ENCODE data around the gene NAV3. TPM values are rescaled to one million over a fixed set of nuclear protein-coding genes. Genes with fewer than 3 reads are reported as not detected.

Gene NAV3
- total RNA-seq, 1 donor from 2014 or later: not detected

DNA sequence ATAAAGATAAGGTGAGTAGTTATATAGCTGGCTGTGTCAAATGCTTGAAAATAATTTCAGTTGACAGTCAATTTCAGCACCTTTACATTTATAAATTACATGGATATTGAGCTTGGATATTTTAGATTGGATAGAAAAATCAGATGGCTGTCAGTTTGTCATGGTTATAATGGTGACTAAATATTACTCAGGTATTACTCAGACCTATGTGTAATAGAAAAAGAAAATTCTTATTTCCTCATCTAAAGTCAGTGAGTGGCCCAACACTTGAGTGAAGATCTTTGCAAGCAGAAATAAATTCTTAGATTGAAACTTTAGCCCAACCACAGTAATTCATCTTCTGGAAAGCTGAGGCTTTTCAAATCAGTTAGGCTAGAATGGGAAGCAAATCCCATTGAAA, 354.4 kb downstream of the NAV3 start:
- intact Hi-C loops (cut with micrococcal nuclease): no loop called here
- H3K4me3 Mint-ChIP-seq (ENCODE audit: low read depth): no peak overlapping the region
- H3K27ac Mint-ChIP-seq: no peak overlapping the region
- H3K4me1 Mint-ChIP-seq (ENCODE audit: low read depth): no peaks in the 10 kb centered on the region
- no peaks in the 10 kb centered on the region for H3K27me3 Mint-ChIP-seq (ENCODE audit: low read depth)
- no peaks in the 10 kb centered on the region for H3K9me3 Mint-ChIP-seq
- no peaks in the 10 kb centered on the region for H3K36me3 Mint-ChIP-seq (ENCODE audit: low read depth)
- DNase-seq (ENCODE audit: low spot score): no peak

DNA sequence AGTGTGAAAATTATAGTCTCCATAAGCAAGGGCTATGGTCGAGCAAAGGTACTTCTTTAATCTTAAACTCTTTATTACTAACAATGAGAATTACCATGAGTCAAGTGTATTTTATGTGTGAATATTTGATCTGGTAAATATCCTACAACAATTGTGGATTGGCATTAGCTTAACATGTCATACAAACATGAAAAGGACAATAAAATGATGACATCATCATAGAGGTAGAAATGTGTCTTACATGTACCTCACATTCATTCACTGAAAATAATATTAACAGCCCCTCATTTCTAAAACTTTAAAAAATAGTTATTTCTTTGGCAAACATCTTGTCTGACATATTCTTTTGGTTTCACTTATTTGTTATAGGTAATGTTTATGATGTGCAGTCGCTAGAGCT, 355.0 kb downstream of the NAV3 start:
- Mint-ChIP-seq H3K4me1 (ENCODE audit: low read depth) (no peaks in the 10 kb centered on the region), H3K36me3 (ENCODE audit: low read depth) (no peaks in the 10 kb centered on the region), H3K27ac (no peak overlapping the region), H3K27me3 (ENCODE audit: low read depth) (no peaks in the 10 kb centered on the region), H3K9me3 (no peaks in the 10 kb centered on the region), H3K4me3 (ENCODE audit: low read depth) (no peak overlapping the region)
- DNase-seq (ENCODE audit: low spot score): no peak
- intact Hi-C loops (cut with micrococcal nuclease): no loop called here

DNA sequence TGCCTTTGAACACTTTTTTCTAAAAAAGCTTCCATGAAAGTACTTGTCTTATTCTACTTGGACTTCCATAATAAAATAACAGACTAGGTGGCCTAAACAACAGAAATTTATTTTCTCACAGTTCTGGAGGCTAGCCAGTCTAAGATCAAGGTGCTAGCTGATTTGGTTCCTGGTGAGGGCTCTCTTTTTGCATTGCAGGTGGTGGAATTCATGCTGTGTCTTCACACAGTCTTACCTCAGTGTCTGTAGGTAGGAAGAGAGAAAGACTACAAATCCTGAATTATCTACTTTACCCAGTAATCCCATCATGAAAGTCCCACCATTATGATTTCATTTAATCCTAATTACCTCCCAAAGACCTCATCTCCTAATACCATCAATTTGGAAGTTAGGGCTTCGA, 356.0 kb downstream of the NAV3 start:
- no peaks in the 10 kb centered on the region for H3K4me1 Mint-ChIP-seq (ENCODE audit: low read depth)
- H3K9me3 Mint-ChIP-seq: no peaks in the 10 kb centered on the region
- H3K4me3 Mint-ChIP-seq (ENCODE audit: low read depth): no peak overlapping the region
- no peak for DNase-seq (ENCODE audit: low spot score)
- H3K27me3 Mint-ChIP-seq (ENCODE audit: low read depth): no peaks in the 10 kb centered on the region
- no peak overlapping the region for H3K27ac Mint-ChIP-seq
- intact Hi-C loops (cut with micrococcal nuclease): no loop called here
- H3K36me3 Mint-ChIP-seq (ENCODE audit: low read depth): no peaks in the 10 kb centered on the region

DNA sequence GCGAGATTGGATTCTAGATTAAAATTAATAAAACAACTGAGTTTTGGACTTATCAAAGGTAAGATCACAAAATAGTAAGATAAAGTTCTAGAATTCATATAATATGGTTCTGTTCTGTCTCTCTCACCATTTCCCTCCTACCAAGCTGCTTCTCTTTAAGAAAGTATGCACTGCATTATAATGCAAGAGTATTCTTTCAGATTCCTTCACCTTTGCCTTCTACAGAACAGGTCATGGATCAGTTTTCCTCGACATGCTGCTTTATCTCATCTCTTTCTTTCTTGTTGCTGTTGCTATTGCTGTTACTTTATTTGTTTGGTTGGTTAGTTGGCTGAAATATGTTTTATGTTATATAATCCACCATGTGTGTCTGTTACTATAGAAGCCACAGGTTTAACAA, 357.0 kb downstream of the NAV3 start:
- intact Hi-C loops (cut with micrococcal nuclease): no loop called here
- H3K4me3 Mint-ChIP-seq (ENCODE audit: low read depth): no peak overlapping the region
- no peak overlapping the region for H3K27ac Mint-ChIP-seq
- DNase-seq (ENCODE audit: low spot score): no peak
- no peaks in the 10 kb centered on the region for H3K9me3 Mint-ChIP-seq
- H3K4me1 Mint-ChIP-seq (ENCODE audit: low read depth): no peaks in the 10 kb centered on the region
- H3K36me3 Mint-ChIP-seq (ENCODE audit: low read depth): no peaks in the 10 kb centered on the region
- H3K27me3 Mint-ChIP-seq (ENCODE audit: low read depth): no peaks in the 10 kb centered on the region

DNA sequence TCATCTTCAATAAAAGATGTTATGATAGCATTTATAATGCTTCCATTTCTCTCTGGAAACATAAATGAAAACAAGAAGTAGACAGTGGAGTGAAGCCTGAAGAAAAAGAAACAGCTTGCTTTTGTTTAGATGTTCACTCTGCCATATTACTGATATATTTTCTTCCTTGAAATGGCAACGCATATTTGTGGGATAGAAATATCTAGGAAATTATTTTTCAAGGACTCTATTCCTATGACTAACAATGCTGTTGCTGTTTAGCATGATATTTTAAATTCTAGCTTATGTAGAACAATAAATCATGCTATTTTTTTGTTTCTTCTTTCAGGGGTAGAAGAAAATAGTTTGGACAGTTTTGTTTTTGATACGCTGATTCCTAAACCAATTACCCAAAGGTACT, 359.0 kb downstream of the NAV3 start:
- no peak for DNase-seq (ENCODE audit: low spot score)
- Mint-ChIP-seq H3K9me3 (no peaks in the 10 kb centered on the region), H3K4me1 (ENCODE audit: low read depth) (no peaks in the 10 kb centered on the region), H3K4me3 (ENCODE audit: low read depth) (no peak overlapping the region), H3K36me3 (ENCODE audit: low read depth) (no peaks in the 10 kb centered on the region), H3K27me3 (ENCODE audit: low read depth) (no peaks in the 10 kb centered on the region), H3K27ac (no peak overlapping the region)
- intact Hi-C loops (cut with micrococcal nuclease): no loop called here

DNA sequence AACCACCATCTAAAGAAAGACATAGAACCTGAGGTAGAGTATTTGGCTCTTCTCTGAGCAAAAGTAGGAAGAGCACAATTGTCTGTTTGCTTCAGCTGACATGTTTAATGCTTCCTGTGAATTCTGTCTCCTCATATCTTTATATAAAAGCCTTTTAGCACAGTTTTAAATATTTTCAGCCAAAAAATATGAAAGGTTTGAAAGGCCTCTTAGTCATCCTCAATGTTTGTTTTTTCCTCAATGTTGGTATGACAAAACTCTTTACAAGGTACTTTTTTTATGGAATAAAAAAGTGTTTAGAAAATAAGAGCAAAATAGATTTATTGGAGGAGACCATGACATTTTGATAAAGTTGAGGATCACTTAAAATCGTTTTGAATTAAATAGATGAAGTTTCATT, 360.9 kb downstream of the NAV3 start:
- intact Hi-C loops (cut with micrococcal nuclease): no loop called here

DNA sequence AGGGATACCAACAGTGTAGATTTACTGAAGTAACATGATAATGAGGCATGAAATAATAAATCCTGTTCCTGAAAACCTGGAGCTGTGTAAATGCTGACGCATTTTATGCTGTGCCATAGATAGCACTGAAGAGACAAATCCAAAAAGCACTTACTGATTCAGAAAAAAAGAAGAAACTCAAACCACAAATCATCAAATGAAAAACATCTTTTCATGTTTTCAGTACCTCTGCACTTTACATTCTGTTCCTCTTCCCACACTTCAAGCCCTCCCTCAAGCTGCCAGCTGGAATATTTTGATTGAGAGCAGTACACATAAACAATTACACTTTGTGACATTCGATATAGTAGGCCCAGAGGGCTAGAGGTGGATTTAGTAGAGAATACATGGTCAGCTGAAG, 362.3 kb downstream of the NAV3 start:
- H3K4me3 Mint-ChIP-seq (ENCODE audit: low read depth): no peak overlapping the region
- no peak overlapping the region for H3K27ac Mint-ChIP-seq
- H3K4me1 Mint-ChIP-seq (ENCODE audit: low read depth): no peaks in the 10 kb centered on the region
- no peaks in the 10 kb centered on the region for H3K27me3 Mint-ChIP-seq (ENCODE audit: low read depth)
- no peak for DNase-seq (ENCODE audit: low spot score)
- intact Hi-C loops (cut with micrococcal nuclease): no loop called here
- H3K36me3 Mint-ChIP-seq (ENCODE audit: low read depth): no peaks in the 10 kb centered on the region
- no peaks in the 10 kb centered on the region for H3K9me3 Mint-ChIP-seq

More for the DNA sequence above, 360.9 kb downstream of the NAV3 start:
- Mint-ChIP-seq H3K36me3 (ENCODE audit: low read depth) (no peaks in the 10 kb centered on the region), H3K27me3 (ENCODE audit: low read depth) (no peaks in the 10 kb centered on the region), H3K9me3 (no peaks in the 10 kb centered on the region), H3K4me1 (ENCODE audit: low read depth) (no peaks in the 10 kb centered on the region), H3K27ac (no peak overlapping the region), H3K4me3 (ENCODE audit: low read depth) (no peak overlapping the region)
- DNase-seq (ENCODE audit: low spot score): no peak

DNA sequence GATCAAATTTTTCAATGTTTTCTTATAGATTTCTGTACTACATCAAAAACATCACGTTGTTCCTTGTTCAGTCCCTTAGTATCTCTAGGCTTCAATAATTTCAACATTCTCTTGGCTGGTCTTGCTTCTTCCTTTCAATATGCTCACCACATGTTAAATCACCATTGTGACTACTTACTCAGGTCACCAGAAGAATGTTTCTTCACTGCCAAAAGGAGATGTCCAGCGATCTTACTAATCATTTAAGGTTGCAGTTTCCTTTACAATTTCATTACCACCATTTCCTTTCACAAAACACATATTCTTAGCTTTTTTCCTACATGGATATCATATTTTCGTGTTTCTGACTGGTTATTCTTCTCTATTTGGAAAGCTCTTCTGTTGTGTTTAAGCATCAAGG, 363.8 kb downstream of the NAV3 start:
- intact Hi-C loops (cut with micrococcal nuclease): no loop called here
- no peak overlapping the region for H3K4me3 Mint-ChIP-seq (ENCODE audit: low read depth)
- H3K36me3 Mint-ChIP-seq (ENCODE audit: low read depth): no peaks in the 10 kb centered on the region
- no peaks in the 10 kb centered on the region for H3K4me1 Mint-ChIP-seq (ENCODE audit: low read depth)
- DNase-seq (ENCODE audit: low spot score): no peak
- no peak overlapping the region for H3K27ac Mint-ChIP-seq
- no peaks in the 10 kb centered on the region for H3K9me3 Mint-ChIP-seq
- no peaks in the 10 kb centered on the region for H3K27me3 Mint-ChIP-seq (ENCODE audit: low read depth)

DNA sequence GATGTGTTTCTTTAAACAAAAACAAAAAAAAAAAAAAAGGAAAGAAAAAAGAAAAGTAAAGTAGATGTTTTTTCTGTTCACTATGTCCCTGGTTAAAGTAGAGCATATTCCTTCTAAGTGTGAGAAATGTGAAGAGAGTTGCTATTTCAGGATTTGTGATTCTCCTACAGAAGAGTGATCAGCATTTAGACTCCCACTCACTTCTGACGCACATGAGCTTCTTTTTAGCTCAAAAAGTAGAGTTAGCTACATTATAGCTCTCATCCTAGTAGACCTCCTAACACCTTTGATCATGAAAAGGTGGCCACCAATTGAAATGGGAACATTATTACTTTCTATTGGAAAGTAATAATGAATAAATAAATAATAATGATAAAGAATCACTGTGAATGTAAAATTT, 368.2 kb downstream of the NAV3 start:
- Mint-ChIP-seq H3K36me3 (ENCODE audit: low read depth) (no peaks in the 10 kb centered on the region), H3K4me1 (ENCODE audit: low read depth) (no peaks in the 10 kb centered on the region), H3K27ac (no peak overlapping the region), H3K27me3 (ENCODE audit: low read depth) (no peaks in the 10 kb centered on the region), H3K9me3 (peaks cover 5% of the 10 kb centered on the region), H3K4me3 (ENCODE audit: low read depth) (no peak overlapping the region)
- intact Hi-C loops (cut with micrococcal nuclease): no loop called here
- no peak for DNase-seq (ENCODE audit: low spot score)

DNA sequence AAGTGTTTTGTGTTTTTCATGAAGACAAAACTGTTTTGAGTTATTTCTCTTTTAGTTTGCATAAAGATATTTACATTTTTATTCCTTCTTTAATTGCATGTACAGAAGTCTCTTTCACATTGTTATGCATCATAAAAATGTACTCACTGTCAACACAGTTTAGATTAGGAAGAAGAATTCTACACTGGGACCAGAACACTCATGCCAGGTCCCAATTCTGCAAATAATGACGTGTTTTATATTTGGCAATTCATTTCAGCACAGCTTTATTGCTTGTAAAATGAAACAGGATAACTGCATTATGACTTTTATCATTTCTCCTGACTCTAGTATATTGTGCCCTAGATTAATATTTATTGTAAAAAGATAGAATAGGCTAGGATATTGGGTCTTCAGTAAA, 369.2 kb downstream of the NAV3 start:
- H3K9me3 Mint-ChIP-seq: peaks cover 5% of the 10 kb centered on the region
- intact Hi-C loops (cut with micrococcal nuclease): no loop called here
- DNase-seq (ENCODE audit: low spot score): no peak
- H3K36me3 Mint-ChIP-seq (ENCODE audit: low read depth): no peaks in the 10 kb centered on the region
- no peak overlapping the region for H3K4me3 Mint-ChIP-seq (ENCODE audit: low read depth)
- no peaks in the 10 kb centered on the region for H3K27me3 Mint-ChIP-seq (ENCODE audit: low read depth)
- H3K27ac Mint-ChIP-seq: no peak overlapping the region
- no peaks in the 10 kb centered on the region for H3K4me1 Mint-ChIP-seq (ENCODE audit: low read depth)

DNA sequence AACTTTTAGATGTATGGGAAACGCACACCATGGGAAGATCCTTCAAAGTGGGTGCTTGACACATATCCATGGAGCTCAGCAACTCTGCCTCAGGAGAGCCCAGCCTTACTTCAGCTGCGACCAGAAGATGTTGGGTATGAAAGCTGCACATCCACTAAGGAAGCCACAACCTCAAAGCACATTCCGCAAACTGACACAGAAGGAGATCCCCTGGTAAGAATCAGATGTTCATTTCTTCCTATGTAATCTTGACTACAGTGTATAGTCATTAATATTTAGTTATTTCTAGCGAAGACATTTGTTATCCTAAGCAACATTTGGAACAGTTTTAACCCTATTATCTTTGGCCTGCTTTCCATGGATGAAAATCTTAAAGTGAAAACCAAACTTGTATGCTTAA, 374.2 kb downstream of the NAV3 start:
- Mint-ChIP-seq H3K4me1 (ENCODE audit: low read depth) (no peaks in the 10 kb centered on the region), H3K36me3 (ENCODE audit: low read depth) (no peaks in the 10 kb centered on the region), H3K27ac (no peak overlapping the region), H3K27me3 (ENCODE audit: low read depth) (no peaks in the 10 kb centered on the region), H3K4me3 (ENCODE audit: low read depth) (no peak overlapping the region), H3K9me3 (peaks cover 9% of the 10 kb centered on the region)
- no peak for DNase-seq (ENCODE audit: low spot score)
- intact Hi-C loops (cut with micrococcal nuclease): no loop called here

DNA sequence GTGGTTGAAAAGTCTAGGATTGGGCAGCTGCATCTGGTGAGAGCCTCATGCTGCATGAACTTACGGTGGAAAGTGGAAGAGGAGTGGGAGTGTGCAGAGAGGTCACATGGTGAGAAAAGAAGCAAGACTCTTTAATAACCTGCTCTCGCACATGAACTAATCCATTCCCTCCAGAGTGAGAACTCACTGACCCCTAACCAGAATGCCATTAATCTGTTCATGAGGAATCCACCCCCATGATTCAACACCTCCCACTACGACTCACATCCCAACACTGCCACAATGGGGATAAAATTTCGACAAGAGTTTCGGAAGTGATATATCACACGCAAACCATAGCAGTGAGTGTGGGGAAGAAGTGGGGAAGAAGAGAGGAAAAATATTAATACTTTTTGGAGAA, 377.4 kb downstream of the NAV3 start:
- Mint-ChIP-seq H3K9me3 (peaks cover 4% of the 10 kb centered on the region), H3K27me3 (ENCODE audit: low read depth) (no peaks in the 10 kb centered on the region), H3K4me1 (ENCODE audit: low read depth) (no peaks in the 10 kb centered on the region), H3K4me3 (ENCODE audit: low read depth) (no peak overlapping the region), H3K27ac (no peak overlapping the region), H3K36me3 (ENCODE audit: low read depth) (no peaks in the 10 kb centered on the region)
- intact Hi-C loops (cut with micrococcal nuclease): no loop called here
- no peak for DNase-seq (ENCODE audit: low spot score)

DNA sequence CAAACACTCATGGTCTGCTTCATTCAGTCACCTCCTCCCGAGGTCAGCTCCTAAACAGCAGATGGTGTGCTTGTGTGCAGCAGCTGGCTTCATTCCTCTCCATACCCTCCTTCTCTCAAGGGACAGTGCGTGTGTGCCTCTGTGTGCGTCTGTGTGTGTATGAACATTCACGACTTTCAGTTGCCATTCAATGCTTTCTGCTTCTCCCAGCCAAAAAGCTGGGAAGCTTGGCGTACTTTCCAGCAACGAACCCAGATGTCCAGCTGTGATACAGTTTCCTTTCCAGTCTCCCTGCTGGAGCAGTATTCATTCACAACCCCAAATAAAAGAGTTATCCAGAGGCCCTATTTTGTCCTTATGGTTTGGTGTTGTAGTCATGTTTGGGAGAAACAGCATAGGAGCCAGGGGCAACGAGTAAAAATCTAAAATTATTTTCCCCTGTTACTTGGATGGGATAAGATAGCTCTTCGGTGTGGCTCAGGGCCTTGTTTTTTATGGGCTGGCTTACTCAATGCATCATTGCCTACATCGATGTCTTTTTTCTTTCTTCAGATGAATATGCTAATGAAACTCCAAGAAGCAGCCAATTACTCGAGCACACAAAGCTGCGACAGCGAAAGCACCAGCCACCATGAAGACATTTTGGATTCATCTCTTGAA, 379.3 kb downstream of the NAV3 start:
- intact Hi-C loops (cut with micrococcal nuclease): no loop called here
- no peak overlapping the region for H3K27ac Mint-ChIP-seq
- no peaks in the 10 kb centered on the region for H3K27me3 Mint-ChIP-seq (ENCODE audit: low read depth)
- H3K4me1 Mint-ChIP-seq (ENCODE audit: low read depth): no peaks in the 10 kb centered on the region
- no peaks in the 10 kb centered on the region for H3K36me3 Mint-ChIP-seq (ENCODE audit: low read depth)
- DNase-seq (ENCODE audit: low spot score): no peak
- H3K9me3 Mint-ChIP-seq: peaks cover 4% of the 10 kb centered on the region
- H3K4me3 Mint-ChIP-seq (ENCODE audit: low read depth): no peak overlapping the region

DNA sequence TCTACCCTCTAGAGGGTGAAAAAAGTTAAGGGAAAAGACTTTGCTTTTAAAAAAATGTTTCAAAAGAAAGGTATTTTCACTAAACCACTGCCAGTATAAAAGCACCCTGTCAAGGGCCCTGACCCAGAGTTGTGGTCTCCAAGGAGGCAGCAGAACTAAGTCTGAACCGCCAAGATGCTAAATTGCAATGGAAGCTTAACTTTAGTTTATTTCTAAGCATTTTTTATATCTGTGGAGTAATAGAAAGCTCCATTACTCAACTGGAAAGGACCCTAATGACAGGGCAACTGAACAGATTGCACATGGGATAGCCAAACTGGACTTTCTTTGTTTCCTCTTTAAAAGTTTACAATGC, 379.8 kb downstream of the NAV3 start:
- Mint-ChIP-seq H3K27me3 (ENCODE audit: low read depth) (no peaks in the 10 kb centered on the region), H3K27ac (no peak overlapping the region), H3K4me3 (ENCODE audit: low read depth) (no peak overlapping the region), H3K36me3 (ENCODE audit: low read depth) (no peaks in the 10 kb centered on the region), H3K9me3 (peaks cover 4% of the 10 kb centered on the region), H3K4me1 (ENCODE audit: low read depth) (no peaks in the 10 kb centered on the region)
- intact Hi-C loops (cut with micrococcal nuclease): no loop called here
- DNase-seq (ENCODE audit: low spot score): no peak
